HG02642 (cell line): Measurements from ENCODE around the gene MLNR.

Experiments used
- ATAC-seq: cut with Tn5 transposase; IDR thresholded peaks from one replicate; pipeline ENCODE4 v1.9.1; 2021; ENCODE audit warnings: mild to moderate bottlenecking; ENCODE audit not compliant: unreplicated experiment, poor library complexity

Gene MLNR, protein sequence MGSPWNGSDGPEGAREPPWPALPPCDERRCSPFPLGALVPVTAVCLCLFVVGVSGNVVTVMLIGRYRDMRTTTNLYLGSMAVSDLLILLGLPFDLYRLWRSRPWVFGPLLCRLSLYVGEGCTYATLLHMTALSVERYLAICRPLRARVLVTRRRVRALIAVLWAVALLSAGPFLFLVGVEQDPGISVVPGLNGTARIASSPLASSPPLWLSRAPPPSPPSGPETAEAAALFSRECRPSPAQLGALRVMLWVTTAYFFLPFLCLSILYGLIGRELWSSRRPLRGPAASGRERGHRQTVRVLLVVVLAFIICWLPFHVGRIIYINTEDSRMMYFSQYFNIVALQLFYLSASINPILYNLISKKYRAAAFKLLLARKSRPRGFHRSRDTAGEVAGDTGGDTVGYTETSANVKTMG

DNA sequence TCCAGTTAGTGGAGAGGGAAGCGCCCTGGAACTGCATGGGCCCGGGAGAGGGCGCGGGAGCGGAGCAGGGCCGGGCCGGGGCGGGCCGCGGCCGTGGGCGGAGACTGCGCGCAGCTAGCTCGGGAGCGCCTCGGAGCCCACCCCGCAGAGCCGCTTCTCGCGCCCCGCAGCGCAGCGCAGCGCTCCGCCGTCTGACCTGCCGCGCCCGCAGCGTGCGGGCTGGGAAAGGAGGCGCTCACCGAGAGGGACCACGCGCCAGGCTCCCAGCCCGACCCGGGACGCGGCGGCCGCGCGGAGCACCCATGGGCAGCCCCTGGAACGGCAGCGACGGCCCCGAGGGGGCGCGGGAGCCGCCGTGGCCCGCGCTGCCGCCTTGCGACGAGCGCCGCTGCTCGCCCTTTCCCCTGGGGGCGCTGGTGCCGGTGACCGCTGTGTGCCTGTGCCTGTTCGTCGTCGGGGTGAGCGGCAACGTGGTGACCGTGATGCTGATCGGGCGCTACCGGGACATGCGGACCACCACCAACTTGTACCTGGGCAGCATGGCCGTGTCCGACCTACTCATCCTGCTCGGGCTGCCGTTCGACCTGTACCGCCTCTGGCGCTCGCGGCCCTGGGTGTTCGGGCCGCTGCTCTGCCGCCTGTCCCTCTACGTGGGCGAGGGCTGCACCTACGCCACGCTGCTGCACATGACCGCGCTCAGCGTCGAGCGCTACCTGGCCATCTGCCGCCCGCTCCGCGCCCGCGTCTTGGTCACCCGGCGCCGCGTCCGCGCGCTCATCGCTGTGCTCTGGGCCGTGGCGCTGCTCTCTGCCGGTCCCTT, at the start of gene MLNR:
TSS of gene MLNR (plus strand) at position 303 of the 820 bp plus-strand sequence. CDS start at position 303, 0 bp downstream.
- no peak for ATAC-seq

DNA sequence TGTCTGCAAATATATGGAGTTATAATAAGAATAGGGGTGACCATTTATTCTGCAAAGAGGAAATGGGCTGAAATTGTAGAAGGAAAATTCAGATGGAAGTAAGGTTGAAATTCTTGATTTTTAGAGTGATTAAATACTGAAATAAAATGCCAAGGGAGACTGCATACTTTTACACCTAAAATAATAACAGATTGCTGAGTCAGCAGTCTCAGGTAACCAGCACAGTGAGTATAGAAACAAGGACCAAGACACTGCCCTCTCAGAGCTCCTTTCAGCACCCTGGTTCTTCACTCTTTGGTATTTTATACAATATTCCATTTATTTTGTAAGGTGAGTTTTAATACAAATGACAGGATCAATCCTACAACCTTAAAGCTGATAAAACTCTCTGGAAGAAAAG, 48.8 kb upstream of the MLNR start:
- no peak for ATAC-seq

DNA sequence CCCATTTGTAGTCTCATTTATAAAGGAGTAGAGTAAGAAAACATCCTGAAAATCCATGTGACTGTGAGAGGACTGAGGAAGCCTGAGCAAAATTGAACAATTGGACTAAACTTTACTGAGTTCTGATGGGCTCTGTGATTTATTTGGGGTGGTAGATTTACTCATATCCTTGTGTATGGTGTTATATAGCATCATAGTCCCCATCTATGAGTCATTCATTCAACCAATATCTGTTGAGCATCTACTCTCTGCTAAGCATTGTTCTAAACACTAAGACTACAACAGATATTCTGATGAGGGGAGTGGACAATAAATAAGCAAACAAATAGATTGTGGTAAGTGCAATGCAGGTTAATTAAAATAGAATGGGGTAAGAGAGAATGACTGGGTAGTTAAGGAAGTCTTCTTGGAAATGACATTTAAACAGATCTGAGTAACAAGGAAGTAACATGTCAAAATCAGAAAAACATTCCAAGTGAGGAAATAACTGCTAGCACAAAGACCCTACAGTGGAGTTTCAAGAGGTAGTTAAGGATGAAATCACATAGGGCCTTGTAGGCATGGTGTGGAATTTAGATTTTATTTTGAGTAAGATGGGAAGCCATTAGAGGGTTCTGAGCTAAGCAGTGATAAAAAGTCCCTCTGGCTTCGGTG, 36.3 kb upstream of the MLNR start:
- no peak for ATAC-seq

DNA sequence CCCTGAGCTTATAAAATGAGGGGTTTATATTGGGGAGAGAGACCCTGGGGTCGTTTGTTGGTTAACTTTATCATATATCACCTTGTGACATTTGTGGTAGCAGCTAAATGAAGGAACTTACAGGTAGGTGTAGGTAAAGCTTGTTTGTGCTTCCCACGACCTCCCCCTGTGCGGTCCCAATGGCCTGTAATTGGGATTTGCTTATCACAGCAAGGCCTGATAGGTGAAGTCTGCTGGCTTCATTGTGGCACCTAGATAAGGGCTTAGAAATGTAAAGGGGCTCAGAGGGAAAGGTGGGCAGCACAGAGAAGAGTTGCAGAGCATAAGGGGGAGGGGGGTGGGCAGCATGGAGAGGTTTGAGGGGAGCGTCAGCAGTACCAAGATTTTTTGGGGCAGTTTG, 35.5 kb upstream of the MLNR start:
- ATAC-seq = no peak

DNA sequence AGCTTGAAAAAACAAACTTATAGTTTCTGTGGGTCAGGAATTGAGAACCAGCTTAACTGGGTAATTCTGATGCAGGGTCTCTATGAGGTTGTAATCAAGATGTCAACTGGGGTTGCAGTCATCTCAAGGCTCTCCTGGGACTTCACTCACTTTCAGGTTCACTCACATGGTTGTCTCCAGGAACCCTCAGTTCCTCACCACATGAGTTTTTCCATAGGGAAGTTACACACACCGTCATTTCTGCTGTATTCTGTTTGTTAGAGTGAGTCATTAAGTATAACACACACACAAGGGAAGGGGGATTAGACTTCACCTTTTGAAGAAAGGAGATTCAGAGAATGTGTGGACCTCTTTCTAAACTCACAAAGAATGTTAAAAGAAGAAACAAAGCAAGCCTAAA, 34.9 kb upstream of the MLNR start:
- peak; percentile 71 for ATAC-seq

DNA sequence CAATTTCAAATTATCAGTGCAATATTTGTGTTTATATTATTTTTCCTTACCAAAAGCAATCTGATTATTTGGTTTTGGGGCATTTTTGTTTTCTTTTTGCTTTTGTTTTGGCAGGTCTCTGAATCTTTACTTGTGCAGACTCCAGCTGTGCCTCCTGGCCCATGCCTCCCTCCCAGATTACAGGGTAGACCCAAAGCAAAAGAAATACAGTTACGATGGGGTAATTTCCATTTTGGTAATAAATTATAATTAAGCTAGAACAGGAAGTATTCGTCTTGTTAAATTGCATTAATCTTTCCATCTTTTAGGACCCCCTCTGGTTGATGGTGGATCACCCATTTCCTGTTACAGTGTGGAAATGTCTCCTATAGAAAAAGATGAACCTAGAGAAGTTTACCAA, 29.2 kb upstream of the MLNR start:
- no peak for ATAC-seq

DNA sequence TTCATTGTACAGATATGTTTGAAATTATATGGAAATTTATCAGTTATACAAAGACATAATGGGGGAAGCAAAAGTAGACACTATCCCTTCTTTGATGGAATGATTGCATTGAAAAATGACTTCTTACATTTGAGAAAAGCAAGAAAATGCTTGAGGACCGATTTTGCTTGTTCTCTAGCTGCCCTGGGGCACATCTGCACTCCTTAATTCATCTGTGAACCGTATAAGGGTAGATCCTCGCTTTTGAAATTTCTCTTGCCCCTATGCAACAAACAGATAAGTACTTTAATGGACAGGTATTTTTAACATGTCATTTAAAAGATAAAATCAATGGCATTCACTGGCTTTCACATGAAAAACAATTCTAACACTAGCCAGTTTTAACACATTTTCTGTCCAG, 13.5 kb upstream of the MLNR start:
- ATAC-seq = no peak

DNA sequence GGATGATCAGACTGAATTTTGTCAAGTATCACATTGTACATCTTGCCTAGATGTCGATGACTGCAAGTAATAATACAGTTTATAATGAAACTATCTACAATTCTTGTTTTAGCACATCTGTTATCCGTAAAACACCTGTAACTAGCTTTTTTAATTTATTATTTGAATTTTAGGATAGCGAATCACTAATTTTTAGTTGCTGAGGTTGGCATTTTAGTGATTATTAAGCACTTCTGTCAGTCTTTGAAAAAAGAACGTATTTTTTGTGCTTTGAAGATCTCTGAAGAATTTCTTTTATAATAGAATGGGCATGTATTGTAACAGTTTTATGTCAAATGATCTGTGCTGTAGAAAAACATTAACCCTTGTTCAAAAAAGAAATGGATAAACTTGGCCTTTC, 11.5 kb upstream of the MLNR start:
- ATAC-seq = no peak

DNA sequence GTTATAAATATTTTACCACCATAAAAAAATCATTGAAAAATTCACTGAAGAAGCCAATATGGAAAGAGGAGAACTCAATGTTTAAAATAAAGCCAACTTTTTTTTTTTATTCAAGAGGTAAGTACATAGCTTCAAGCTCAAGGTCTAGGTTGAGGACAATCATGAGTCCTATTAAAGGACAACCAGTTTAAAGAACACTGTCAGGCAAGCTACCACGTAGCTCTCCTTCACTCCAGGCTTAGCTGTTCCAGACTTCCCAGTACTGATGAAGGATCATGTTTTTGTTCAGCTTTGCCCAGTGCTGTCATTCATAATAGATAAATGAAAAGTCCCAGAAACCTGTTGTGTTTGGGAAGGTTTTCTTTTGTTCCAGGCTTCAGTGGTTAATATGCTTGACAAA, 10.0 kb upstream of the MLNR start:
- no peak for ATAC-seq

DNA sequence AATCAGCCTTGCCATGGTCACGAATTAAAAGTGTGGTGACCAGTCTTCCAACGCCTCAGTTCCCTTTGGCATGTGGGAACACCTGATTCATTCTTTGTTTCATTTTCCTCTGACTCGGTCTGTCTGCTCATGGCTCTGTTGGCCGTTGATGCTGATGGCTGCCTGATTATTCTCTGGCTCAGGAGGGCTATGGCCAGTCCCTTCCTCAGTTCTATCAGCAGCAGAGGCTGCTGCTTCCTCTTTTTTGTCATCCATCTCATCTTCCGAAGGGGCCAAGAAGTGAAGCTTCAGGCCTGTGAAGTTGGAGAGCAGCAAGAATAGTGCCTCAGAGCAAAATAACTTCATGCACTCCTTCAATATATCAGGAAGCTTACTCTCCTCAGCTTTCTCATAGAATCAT, 9.5 kb upstream of the MLNR start:
- no peak for ATAC-seq

DNA sequence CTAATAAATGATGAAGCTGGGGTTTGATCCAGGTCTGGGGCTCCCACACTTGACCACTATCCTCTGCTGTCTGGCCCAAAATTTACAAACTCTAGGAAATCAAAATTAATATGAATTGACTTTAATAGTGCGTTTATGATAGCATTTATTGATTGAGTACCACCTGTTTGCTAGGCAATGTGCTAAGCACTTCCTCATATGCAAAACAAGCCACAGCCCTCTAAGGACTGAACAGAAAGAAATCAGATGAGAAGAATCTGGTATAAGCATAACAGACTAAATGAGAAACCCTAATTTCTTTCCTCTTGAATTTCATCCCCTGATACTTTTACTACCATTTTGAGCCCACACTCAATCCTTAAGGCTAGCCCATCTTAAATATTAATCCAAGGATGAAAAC, 6.6 kb upstream of the MLNR start:
- ATAC-seq = no peak

DNA sequence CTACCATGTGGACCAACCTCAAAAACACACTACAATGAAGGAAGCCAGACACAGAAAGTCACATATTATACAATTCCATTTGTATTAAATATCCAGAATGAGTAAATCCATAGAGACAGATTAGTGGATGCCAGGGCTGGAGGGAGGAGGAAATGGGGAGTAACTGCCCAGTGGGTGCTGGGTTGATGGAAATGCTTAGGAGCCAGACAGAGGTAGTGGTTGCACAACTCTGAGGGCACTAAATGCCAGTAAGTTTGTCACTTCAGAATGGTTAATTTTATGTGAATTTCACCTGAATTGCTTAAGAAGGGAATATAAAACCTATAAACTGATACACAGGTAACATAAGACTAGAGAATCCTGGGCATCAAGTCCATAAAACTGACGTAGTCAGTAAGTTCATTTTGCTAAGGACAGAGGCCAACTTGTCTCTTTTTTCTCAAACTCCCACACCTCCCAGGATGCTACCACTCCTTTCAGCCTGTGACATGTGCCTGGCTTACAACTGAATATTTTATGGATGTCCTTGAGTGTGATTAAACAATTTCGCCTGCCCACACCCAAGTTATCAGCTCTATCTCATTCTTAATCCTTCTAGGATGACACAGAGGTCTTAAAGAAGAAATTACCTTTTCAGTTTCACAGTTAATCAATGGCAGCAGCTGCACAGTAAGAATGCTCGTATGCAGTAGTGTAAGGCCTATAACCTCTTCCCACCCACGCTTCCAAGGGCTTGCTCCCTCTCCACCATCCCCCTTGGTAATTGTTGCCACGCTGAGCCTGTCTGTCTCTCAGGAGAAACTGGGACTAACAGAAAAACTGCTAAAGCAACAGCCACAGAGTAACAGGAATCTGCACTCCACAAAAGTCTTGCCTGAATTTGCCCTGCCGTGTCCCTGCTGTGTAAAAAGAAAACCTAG, 5.9 kb upstream of the MLNR start:
- no peak for ATAC-seq

DNA sequence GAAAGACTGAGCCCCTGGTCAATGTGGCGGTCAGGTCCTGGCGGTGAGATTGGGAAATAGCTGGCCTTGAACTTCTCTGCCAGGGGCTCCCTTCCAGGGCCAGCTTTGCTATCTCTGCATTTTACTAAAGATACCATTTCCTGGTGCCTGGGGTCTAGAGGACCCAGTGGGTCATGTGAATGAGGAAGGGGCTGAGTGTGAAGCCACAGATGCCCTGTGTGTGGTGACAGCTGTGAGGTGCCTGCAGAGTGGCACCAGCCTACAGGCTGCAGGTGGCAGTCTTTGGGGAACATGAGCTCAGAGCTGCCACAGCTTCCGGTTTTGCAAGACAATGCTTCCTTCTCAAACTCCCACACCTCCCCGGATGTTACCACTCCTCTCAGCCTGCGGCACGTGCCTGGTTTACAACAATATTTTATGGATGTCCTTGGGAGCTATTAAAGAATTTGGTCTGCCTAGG, 5.2 kb upstream of the MLNR start:
- peak; percentile 72 for ATAC-seq

DNA sequence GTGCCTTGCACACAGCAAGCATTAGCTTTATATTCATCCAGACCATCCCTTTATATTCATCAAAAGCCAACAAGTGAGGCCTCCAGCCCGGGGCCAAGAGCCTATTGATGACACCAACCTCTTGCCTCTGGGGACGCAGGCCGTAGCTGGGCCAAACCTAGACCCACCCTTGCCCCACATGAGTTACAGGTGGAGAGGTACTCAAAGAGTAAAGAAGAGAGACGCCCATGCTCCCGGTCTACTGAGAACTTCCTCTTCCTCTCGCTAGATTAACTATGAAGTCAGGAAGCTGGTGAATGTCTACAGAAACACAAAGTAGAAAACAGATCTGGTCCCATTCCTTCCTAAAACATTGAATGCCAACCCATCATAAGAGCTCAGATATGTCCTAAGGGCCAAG, 3.8 kb upstream of the MLNR start:
- ATAC-seq = no peak

DNA sequence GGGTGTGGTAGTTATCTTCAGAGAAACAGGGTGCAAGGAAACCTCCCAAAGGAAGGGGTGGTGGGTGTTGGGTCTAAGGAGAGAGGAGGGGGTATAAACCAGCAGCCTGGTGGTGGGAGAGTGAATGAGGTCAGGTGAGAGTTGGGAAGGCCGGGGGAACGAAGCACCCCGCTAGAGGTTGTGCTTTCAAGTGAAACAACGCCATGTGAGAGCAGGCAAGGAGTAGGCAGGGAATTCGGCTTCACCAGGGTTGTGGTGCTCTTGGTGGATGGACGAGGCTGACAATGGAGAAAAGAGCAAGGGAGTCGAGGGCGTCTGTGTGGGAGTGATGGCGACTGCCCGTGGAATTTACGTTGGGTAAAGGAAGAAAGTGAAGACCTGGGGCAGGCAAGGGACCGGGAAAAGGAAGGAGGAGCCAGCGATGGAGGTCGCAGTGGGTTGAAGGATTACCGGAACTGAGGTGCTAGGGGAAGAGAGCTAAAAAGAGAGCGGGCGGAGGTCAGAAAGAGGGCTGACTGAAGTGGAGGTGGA, 2.1 kb upstream of the MLNR start:
- ATAC-seq = no peak

DNA sequence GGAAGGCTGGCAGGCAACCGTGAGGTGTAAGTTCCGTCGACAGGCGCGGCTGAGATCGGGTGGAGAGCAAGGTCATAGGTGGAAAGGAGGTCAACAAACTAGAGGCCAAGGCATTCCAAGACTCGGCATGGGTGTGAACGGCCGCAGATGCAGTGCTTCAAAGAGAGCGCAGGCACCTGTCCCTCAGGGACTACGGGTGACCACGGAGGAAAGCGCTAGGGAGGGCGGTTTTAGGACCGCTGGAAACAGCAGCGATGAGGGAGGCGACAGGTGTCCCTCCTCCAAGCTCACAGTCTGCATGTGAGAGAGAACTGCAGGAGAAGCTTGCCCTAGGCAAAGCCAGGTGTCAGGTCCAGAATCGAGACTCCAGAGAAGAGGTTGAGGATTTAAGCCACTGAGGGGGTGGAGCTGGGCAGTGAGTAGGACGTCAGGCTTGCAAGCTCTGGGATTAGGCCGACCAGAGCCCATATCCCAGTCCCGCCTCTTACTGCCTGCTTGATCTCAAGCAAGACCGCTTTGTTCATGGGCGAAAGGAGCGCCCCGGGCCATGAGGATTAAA, 1.6 kb upstream of the MLNR start:
- no peak for ATAC-seq

DNA sequence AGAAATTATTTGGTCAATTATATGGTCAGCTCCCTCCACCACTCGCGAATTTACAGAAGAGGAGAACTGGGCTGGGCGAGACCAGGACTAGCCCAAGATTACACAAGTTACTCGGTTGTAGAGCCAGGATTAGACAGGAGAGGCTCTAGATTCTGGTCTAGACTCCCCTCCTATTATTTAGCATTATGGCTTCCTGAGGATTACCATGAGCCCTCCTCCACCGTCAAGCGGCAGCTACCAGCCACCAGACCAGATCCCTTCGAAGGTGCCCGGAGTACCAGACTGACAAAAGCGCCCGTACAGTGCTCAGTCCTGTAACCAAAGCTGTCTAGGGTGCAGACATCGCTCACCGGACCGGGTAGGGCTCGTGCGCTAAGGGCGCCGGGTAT, 497 bp upstream of the MLNR start:
- ATAC-seq = no peak

DNA sequence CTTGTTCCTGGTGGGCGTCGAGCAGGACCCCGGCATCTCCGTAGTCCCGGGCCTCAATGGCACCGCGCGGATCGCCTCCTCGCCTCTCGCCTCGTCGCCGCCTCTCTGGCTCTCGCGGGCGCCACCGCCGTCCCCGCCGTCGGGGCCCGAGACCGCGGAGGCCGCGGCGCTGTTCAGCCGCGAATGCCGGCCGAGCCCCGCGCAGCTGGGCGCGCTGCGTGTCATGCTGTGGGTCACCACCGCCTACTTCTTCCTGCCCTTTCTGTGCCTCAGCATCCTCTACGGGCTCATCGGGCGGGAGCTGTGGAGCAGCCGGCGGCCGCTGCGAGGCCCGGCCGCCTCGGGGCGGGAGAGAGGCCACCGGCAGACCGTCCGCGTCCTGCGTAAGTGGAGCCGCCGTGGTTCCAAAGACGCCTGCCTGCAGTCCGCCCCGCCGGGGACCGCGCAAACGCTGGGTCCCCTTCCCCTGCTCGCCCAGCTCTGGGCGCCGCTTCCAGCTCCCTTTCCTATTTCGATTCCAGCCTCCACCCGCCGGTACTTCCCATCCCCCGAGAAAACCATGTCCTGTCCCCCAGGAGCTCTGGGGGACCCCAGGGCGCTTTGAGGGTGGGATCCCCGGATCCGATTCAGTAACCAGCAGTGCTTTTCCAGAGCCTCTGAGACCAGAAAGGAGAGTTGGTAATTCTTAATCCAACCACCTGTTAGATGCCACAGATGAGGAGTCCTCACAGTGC, 885 bp downstream of the MLNR start:
- no peak for ATAC-seq

DNA sequence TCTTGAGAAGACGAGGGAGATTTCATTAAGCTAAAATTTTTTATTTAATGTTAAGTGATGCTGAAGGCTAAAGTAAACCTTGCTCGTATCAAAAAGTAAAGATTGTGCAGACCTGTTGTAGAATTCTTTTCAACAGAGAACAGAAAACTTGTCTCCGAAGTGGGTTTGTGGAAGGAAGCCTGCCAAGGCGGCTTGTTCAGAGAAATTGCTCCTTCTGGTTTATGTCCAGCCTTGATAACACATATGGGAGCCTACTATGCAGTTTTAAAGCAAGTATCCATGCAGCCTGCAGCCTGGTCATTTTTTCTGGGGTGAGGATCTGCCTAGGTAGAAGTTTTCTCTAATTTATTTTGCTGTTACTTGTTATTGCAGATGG, 1.4 kb downstream of the MLNR start:
- ATAC-seq = no peak
